GM12878 (cell line): Measurements from ENCODE around the gene TIAM1. TPM values are rescaled to one million over a fixed set of nuclear protein-coding genes. Genes with fewer than 3 reads are reported as not detected.

Source experiments
- ATAC-seq: fragments of 200-7000 bp; cut with Tn5 transposase; 3 replicates; pipeline ENCODE4 v1.9.1; 2020; ENCODE audit warnings: mild to moderate bottlenecking, moderate library complexity
- BruUV-seq: library from RNA; stranded (reverse); fragments of 400-500 nt; replicated peaks from 2 replicates; lab custom pipeline; 2021; lab: Mats Ljungman, UMichigan
- CTCF ChIA-PET: fragments of 300-600 bp; sonication (Branson Sonifier 250); formaldehyde crosslinking; extraction: SDS; loops from one replicate; lab custom pipeline; 2021; ENCODE audit warnings: inconsistent platforms; lab: Yijun Ruan, JAX
- POLR2A ChIA-PET: fragments of 350-600 bp; formaldehyde crosslinking; extraction: SDS; loops from one replicate; lab custom pipeline; 2021; ENCODE audit warnings: inconsistent platforms; lab: Charles Lee
- RAD21 ChIA-PET: fragments of 300-600 bp; sonication (Branson Sonifier 250); formaldehyde crosslinking; loops from one replicate; lab custom pipeline; 2023; ENCODE audit warnings: antibody characterized with exemption; ENCODE audit not compliant: unreplicated experiment; lab: Charles Lee
- SMC1A ChIA-PET: fragments of 300-600 bp; sonication (Branson Sonifier 250); formaldehyde crosslinking; loops from one replicate; lab custom pipeline; 2023; ENCODE audit not compliant: unreplicated experiment, uncharacterized antibody; lab: Charles Lee
- DNase-seq: peaks from one replicate; pipeline ENCODE4 v3.0.0-alpha.2; 2011; ENCODE audit warnings: low read depth, low spot score
- FAIRE-seq: peaks from 3 replicates; lab custom pipeline; 2011; peaks lifted over from hg19 to GRCh38; lab: Jason Lieb, UNC
- H2AFZ ChIP-seq: 2 replicates; pipeline ENCODE4 v1.6.0; 2011; ENCODE audit warnings: low read depth, low read length, control low read depth; ENCODE audit not compliant: control insufficient read depth
- H3K27ac ChIP-seq: 2 replicates; pipeline ENCODE4 v1.5.1; 2011; ENCODE audit warnings: control low read depth; ENCODE audit not compliant: control insufficient read depth, insufficient read depth
- H3K27me3 ChIP-seq, 2 experiments: replicated peaks in 1 of 2; 2 replicates each; pipeline versions ENCODE4 v1.6.0 to v1.6.1; 2011; ENCODE audit warnings: low read length in 1 of 2; ENCODE audit not compliant: control insufficient read depth in 2 of 2, insufficient read depth in 2 of 2
- H3K36me3 ChIP-seq, 2 experiments: 2 replicates each; pipeline ENCODE4 v1.5.1; 2011; ENCODE audit warnings: low read length in 1 of 2; ENCODE audit not compliant: control insufficient read depth in 2 of 2, insufficient read depth in 2 of 2
- H3K4me1 ChIP-seq: 2 replicates; pipeline ENCODE4 v1.6.1; 2011; ENCODE audit warnings: mild to moderate bottlenecking, low read length, moderate library complexity, mixed read lengths; ENCODE audit not compliant: control insufficient read depth, insufficient read depth
- H3K4me2 ChIP-seq: 2 replicates; pipeline ENCODE4 v1.6.0; 2011; ENCODE audit warnings: control low read depth; ENCODE audit not compliant: control insufficient read depth, insufficient read depth
- H3K4me3 ChIP-seq: fragments of 200-600 bp; sonication (generic); 2 replicates; pipeline ENCODE4 v1.5.1; 2016
- H3K79me2 ChIP-seq: 2 replicates; pipeline ENCODE4 v1.6.0; 2011; ENCODE audit warnings: low read length; ENCODE audit not compliant: control insufficient read depth, insufficient read depth
- H3K9ac ChIP-seq: 2 replicates; pipeline ENCODE4 v1.8.0; 2011; ENCODE audit warnings: low read length, control low read depth, mixed read lengths; ENCODE audit not compliant: control insufficient read depth, insufficient read depth
- H3K9me3 ChIP-seq: replicated peaks from 3 replicates; pipeline ENCODE4 v1.5.1; 2011; ENCODE audit warnings: mild to moderate bottlenecking, low read length; ENCODE audit not compliant: control insufficient read depth, insufficient read depth
- H4K20me1 ChIP-seq: 2 replicates; pipeline ENCODE4 v1.6.0; 2011; ENCODE audit not compliant: control insufficient read depth, insufficient read depth
- ASH2L ChIP-seq: fragments of 300-600, 200-600 bp; sonication (generic); IDR thresholded peaks from 2 replicates; pipeline ENCODE4 v1.6.1; 2017; ENCODE audit warnings: low read depth, mild to moderate bottlenecking, borderline replicate concordance
- ATF7 ChIP-seq: fragments of 450-650 bp; IDR thresholded peaks from 2 replicates; pipeline ENCODE4 v1.6.1; 2016; ENCODE audit warnings: low read depth, mild to moderate bottlenecking
- CBFB ChIP-seq: IDR thresholded peaks from 2 replicates; pipeline ENCODE4 v1.6.1; 2016; ENCODE audit warnings: antibody characterized with exemption, low read depth
- CHD2 ChIP-seq: IDR thresholded peaks from 2 replicates; pipeline ENCODE4 v1.6.1; 2011; ENCODE audit warnings: low read depth, low read length, improper control_type of control experiment, borderline replicate concordance
- CREM ChIP-seq: IDR thresholded peaks from 2 replicates; pipeline ENCODE4 v1.6.1; 2014; ENCODE audit warnings: antibody characterized with exemption, low read depth
- KLF5 ChIP-seq: fragments of 450-650 bp; IDR thresholded peaks from 2 replicates; pipeline ENCODE4 v1.6.1; 2014; ENCODE audit warnings: mild to moderate bottlenecking; ENCODE audit not compliant: partially characterized antibody
- LARP7 ChIP-seq: fragments of 450-650 bp; IDR thresholded peaks from 2 replicates; pipeline ENCODE4 v1.6.1; 2017; ENCODE audit warnings: mild to moderate bottlenecking
- MXI1 ChIP-seq: fragments of 150-350 bp; IDR thresholded peaks from 2 replicates; pipeline ENCODE4 v1.6.1; 2011; ENCODE audit warnings: low read depth, mild to moderate bottlenecking, inconsistent platforms, low read length, improper control_type of control experiment
- NR2C1 ChIP-seq: fragments of 450-650 bp; IDR thresholded peaks from 2 replicates; pipeline ENCODE4 v1.6.1; 2017; ENCODE audit warnings: antibody characterized with exemption, mild to moderate bottlenecking, moderate library complexity
- NR2C2 ChIP-seq: IDR thresholded peaks from 2 replicates; pipeline ENCODE4 v1.6.1; 2011; ENCODE audit warnings: borderline replicate concordance, low read depth; ENCODE audit not compliant: control insufficient read depth, insufficient read length
- NR2F1 ChIP-seq: fragments of 450-650 bp; conservative IDR thresholded peaks from 2 replicates; pipeline ENCODE4 v1.6.1; 2017; ENCODE audit warnings: mild to moderate bottlenecking
- RB1 ChIP-seq: fragments of 450-650 bp; formaldehyde crosslinking; IDR thresholded peaks from 2 replicates; pipeline ENCODE4 v1.6.1; 2017; ENCODE audit warnings: mild to moderate bottlenecking, borderline replicate concordance
- TARDBP ChIP-seq: IDR thresholded peaks from 2 replicates; pipeline ENCODE4 v1.6.1; 2016; ENCODE audit warnings: borderline replicate concordance
- ZSCAN29 ChIP-seq: fragments of 450-650 bp; IDR thresholded peaks from 2 replicates; pipeline ENCODE4 v1.6.1; 2017; ENCODE audit warnings: mild to moderate bottlenecking, moderate library complexity
- WGBS: methylation state at CpG from one replicate; pipeline ENCODE4 v1.1.6; 2016; ENCODE audit warnings: low lambda C conversion rate; ENCODE audit not compliant: insufficient replicate concordance, insufficient coverage; ENCODE audit errors: missing lambda C conversion rate; 5-methylcytosine and 5-hydroxymethylcytosine counted together
- in situ Hi-C: fragments of 300-500 bp; cut with MboI; formaldehyde crosslinking; loops from 9 replicates; pipeline ENCODE4 v1.14.3; 2018; ENCODE audit warnings: mixed read lengths
- intact Hi-C: fragments of 100-400 bp; cut with micrococcal nuclease; formaldehyde crosslinking; loops from one replicate; pipeline ENCODE4 v1.14.2; 2022; ENCODE audit not compliant: unreplicated experiment
- polyA plus RNA-seq, 11 experiments: library from polyadenylated mRNA; depleted of rRNA in 4 of 11; unstranded in 6 of 11; stranded (reverse) in 5 of 11; fragments of >200 nt; fragmentation: Nextera tagmentation in 4 of 11; fragmentation: Illumina TruSeq in 1 of 11; extraction: Ambion mirVana in 4 of 11; extraction: Trizol in 1 of 11; gene quantifications; 1 replicate in 1 of 11; 2 replicates in 10 of 11; pipeline versions ENCODE4 v1.2.1 to v1.2.3, GENCODE V29; 2011 to 2016; ENCODE audit warnings: inconsistent platforms in 2 of 11, missing spikeins in 2 of 11, low read depth in 1 of 11
- total RNA-seq, 4 experiments: library from RNA; depleted of rRNA in 3 of 4; stranded (reverse); fragments of >200 nt in 3 of 4; fragmentation: Illumina TruSeq in 1 of 4; extraction: Trizol in 1 of 4; gene quantifications; 2 replicates each; pipeline versions ENCODE4 v1.2.1 to v1.2.3, GENCODE V29; 2013 to 2021
- TF ChIP-seq, protein P1 (sequence below): IDR thresholded peaks from 2 replicates; pipeline ENCODE4 v1.6.1; 2012; ENCODE audit warnings: low read length, inconsistent platforms
- TF ChIP-seq, protein P2 (sequence below): fragments of 450-650 bp; formaldehyde crosslinking; IDR thresholded peaks from 2 replicates; pipeline ENCODE4 v1.4.0; 2022; ENCODE audit warnings: mild to moderate bottlenecking, moderate library complexity
- TF ChIP-seq, protein P3 (sequence below), 3 experiments: IDR thresholded peaks in 2 of 3; conservative IDR thresholded peaks in 1 of 3; 2 replicates each; pipeline ENCODE4 v1.5.1; 2011; ENCODE audit warnings: low read depth in 3 of 3, low read length in 3 of 3, mild to moderate bottlenecking in 3 of 3, control low read depth in 2 of 3, moderate library complexity in 2 of 3, inconsistent platforms in 1 of 3, mixed read lengths in 1 of 3; ENCODE audit not compliant: control insufficient read depth in 2 of 3, insufficient read depth in 1 of 3; ENCODE audit errors: extremely low read depth in 1 of 3

TIAM1 gene
- total and polyA plus RNA-seq, 10 of the 15 experiments (the other 5 are each of a cell fraction or from before 2014, with no cell fraction given) = 0.31 to 35.9 (median 0.78) TPM

DNA sequence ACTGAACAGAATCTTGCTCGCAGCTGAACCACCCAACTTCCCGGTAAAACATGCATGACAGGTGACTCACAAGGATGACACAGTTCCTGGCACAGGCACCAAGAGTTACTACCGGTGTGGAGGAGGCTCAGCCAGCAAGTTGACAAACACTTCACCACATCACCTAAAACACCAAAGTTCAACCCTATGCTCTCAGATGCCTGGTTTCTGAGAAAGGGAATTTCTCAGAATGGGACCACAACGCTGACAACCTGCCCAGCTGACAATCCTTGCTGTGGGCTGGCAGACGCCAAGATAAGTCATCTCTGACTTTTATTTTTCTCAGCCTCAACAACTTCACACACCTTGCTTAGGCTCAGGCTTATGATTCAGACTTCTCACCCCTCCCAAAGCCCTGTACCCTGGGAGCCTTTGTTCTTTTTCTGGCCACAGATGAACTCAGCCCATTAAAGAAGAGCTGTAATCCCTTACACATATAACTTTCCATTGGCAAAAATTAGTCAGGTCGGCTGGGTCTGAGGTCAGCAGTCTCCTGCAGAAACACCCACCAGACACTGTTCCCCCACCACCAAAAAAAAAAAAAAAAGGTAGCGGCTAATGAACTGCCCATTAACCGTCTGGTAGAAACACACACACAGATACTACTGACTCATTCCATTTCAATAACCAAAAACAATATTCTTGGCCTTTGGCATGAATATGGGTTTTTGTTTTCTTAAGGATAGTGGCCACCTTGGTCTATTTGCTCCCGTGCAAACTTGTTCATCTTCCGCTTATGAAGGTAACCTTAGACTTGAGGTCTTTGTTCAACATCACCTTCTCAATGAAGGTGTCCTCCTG, 10.8 kb upstream of the TIAM1 start (continued):
- TF ChIP-seq, protein P1, sequence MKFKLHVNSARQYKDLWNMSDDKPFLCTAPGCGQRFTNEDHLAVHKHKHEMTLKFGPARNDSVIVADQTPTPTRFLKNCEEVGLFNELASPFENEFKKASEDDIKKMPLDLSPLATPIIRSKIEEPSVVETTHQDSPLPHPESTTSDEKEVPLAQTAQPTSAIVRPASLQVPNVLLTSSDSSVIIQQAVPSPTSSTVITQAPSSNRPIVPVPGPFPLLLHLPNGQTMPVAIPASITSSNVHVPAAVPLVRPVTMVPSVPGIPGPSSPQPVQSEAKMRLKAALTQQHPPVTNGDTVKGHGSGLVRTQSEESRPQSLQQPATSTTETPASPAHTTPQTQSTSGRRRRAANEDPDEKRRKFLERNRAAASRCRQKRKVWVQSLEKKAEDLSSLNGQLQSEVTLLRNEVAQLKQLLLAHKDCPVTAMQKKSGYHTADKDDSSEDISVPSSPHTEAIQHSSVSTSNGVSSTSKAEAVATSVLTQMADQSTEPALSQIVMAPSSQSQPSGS = no peak
- TF ChIP-seq NR2C2 = no peak
- no peak for TF ChIP-seq CHD2
- TF ChIP-seq NR2F1 = peak; percentile 86

DNA sequence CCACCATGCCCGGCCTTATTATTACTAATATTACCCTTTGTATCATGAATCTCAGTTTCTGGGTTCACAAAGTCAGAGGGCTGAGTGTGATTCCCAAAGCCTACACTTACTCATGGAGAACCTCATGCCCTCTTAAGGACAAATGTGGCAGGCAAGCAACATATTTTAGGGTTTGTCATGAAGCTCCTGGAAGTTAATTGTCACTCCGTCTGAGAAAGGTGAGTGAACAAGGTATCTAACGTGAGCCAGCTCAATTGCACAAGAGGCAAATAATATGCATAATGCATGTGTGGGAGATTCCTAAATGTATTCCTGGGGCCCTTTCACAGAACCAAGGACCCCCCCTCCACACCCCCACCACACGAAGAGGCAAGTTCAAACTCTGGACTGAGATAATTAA, 10.1 kb upstream of the TIAM1 start:
- no peak overlapping the region for H3K27ac ChIP-seq
- H3K9ac ChIP-seq = no peak overlapping the region
- RAD21 ChIA-PET = interaction anchor here (0.7 to 1.4 kb wide), 2 partner anchors 46 to 203 kb away, joined by 3 read pairs; no protein-coding TSS in a partner anchor
- no peaks in the 10 kb centered on the region for H3K4me1 ChIP-seq
- H4K20me1 ChIP-seq = no peaks in the 10 kb centered on the region
- ATAC-seq = no peak
- in situ Hi-C loops (no loop called here), intact Hi-C loops (loop anchor here (1.0 to 2.0 kb wide), 2 partner anchors 55 to 155 kb away; no protein-coding TSS in a partner anchor)
- no TSS peak for BruUV-seq
- no peak for DNase-seq
- no peaks in the 10 kb centered on the region for H3K36me3 ChIP-seq
- SMC1A ChIA-PET = interaction anchor here (0.9 to 3.0 kb wide), 6 partner anchors 10 to 163 kb away, joined by 3 to 13 read pairs (median 4); partner anchors contain the start of gene TIAM1
- POLR2A ChIA-PET = no interaction called here
- H3K27me3 ChIP-seq = no peaks in the 10 kb centered on the region
- WGBS = 13% methylated on average over 4 of the region's 4 CpGs
- FAIRE-seq = no peak
- H3K79me2 ChIP-seq = no peaks in the 10 kb centered on the region
- no peak overlapping the region for H3K4me3 ChIP-seq
- no peak overlapping the region for H3K4me2 ChIP-seq
- no peak overlapping the region for H2AFZ ChIP-seq
- no peaks in the 10 kb centered on the region; the same call in 2 of the 3 replicates for H3K9me3 ChIP-seq
- CTCF ChIA-PET = interaction anchor here (0.6 to 1.4 kb wide), 4 partner anchors 50 to 175 kb away, joined by 3 read pairs; no protein-coding TSS in a partner anchor
- TF ChIP-seq RB1 = no peak
- TF ChIP-seq, protein P2, sequence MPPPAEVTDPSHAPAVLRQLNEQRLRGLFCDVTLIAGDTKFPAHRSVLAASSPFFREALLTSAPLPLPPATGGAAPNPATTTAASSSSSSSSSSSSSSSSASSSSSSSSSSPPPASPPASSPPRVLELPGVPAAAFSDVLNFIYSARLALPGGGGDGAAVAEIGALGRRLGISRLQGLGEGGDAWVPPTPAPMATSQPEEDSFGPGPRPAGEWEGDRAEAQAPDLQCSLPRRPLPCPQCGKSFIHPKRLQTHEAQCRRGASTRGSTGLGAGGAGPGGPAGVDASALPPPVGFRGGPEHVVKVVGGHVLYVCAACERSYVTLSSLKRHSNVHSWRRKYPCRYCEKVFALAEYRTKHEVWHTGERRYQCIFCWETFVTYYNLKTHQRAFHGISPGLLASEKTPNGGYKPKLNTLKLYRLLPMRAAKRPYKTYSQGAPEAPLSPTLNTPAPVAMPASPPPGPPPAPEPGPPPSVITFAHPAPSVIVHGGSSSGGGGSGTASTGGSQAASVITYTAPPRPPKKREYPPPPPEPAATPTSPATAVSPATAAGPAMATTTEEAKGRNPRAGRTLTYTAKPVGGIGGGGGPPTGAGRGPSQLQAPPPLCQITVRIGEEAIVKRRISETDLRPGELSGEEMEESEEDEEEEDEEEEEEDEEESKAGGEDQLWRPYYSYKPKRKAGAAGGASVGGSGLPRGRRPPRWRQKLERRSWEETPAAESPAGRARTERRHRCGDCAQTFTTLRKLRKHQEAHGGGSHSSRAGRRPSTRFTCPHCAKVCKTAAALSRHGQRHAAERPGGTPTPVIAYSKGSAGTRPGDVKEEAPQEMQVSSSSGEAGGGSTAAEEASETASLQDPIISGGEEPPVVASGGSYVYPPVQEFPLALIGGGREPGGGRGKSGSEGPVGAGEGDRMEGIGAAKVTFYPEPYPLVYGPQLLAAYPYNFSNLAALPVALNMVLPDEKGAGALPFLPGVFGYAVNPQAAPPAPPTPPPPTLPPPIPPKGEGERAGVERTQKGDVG (CRISPR knock-in tag) = no peak
- no peak for TF ChIP-seq NR2C1
- TF ChIP-seq ATF7 = no peak
- TF ChIP-seq KLF5 = no peak
- no peak for TF ChIP-seq ZSCAN29
- TF ChIP-seq ASH2L = no peak
- TF ChIP-seq LARP7 = no peak
- no peak for TF ChIP-seq TARDBP
- TF ChIP-seq MXI1 = no peak
- no peak for TF ChIP-seq CBFB
- TF ChIP-seq, protein P3, sequence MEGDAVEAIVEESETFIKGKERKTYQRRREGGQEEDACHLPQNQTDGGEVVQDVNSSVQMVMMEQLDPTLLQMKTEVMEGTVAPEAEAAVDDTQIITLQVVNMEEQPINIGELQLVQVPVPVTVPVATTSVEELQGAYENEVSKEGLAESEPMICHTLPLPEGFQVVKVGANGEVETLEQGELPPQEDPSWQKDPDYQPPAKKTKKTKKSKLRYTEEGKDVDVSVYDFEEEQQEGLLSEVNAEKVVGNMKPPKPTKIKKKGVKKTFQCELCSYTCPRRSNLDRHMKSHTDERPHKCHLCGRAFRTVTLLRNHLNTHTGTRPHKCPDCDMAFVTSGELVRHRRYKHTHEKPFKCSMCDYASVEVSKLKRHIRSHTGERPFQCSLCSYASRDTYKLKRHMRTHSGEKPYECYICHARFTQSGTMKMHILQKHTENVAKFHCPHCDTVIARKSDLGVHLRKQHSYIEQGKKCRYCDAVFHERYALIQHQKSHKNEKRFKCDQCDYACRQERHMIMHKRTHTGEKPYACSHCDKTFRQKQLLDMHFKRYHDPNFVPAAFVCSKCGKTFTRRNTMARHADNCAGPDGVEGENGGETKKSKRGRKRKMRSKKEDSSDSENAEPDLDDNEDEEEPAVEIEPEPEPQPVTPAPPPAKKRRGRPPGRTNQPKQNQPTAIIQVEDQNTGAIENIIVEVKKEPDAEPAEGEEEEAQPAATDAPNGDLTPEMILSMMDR (IDR thresholded peaks at IDR 0.05 in 2 of 3, conservative IDR thresholded peaks at IDR 0.05 in 1 of 3; ENCODE audit: control insufficient read depth in 2 of 3, extremely low read depth in 1 of 3, insufficient read depth in 1 of 3, low read depth in 3 of 3, low read length in 3 of 3) = no peak
- no peak for TF ChIP-seq CREM
